Fibroblast of upper back skin (primary cell): ENCODE results near the gene TMPRSS5.
"Not testable (repeated sequence)": the region's sequence is repeated elsewhere in the genome, so short reads cannot be mapped to it uniquely, and the experiment has no call there.

Experiments used
- DNase-seq: peaks from one replicate; pipeline ENCODE4 v3.0.0-alpha.2; 2013

The TMPRSS5 gene

GRCh38 chr11:113705871-113706655 is at the start of gene TMPRSS5:
TMPRSS5 (minus strand) TSS chr11:113706308; CDS start chr11:113706224, 84 bp downstream.
- no peak for DNase-seq

DNA sequence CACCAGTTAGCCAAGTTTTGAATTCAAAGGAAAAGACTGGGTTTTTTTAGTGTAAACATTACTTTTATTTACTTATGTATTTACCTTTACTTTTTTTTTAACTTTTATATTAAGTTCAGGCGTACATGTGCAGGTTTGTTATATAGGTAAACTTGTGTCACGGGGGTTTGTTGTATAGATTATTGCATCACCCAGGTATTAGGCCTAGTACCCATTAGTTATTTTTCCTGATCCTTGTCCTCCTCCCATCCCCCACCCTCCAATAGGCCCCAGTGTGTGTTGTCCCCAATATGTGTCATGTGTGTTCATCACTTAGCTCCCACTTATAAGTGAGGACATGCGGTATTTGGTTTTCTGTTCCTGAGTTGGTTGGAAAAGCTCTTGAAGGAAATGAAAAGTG is 46.8 kb upstream of the TMPRSS5 start:
- no peak for DNase-seq

DNA sequence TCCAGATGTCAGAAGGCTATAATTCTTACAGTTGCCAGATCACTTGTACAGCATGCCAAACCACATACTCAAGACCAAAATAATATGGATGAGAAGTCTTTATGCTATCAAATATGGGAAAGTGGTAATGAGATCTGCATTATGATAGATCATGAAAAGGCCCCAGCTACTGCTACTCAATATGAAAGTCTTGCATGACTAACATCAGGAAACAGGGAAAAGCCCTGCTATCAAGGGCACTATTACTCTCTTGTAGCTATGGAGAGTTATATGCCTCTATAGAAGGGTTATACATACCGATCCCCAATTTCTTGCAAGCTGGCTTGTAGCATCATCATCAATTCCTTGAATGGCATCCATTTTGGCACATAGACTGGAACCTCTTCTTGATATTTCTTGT is 30.2 kb upstream of the TMPRSS5 start:
- DNase-seq, result peak; percentile 14

DNA sequence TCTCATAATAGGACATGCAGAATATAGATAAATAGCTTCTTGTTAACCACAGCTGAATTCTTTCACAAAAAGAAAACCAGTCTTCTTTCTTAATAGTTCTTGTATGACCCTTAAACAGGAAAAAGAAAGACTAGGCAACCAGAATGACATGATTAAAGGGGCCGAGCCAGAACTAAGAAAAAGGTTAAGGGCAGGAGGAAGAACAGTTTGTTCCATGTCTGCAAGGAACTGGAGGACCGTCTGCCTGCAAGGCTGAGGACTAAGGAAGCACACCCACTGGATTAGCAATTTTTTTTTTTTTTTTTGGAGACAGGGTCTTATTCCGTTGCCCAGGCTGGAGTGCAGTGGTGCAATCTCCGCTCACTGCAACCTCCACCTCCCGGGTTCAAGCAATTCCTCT is 26.0 kb upstream of the TMPRSS5 start:
- DNase-seq, result no peak

DNA sequence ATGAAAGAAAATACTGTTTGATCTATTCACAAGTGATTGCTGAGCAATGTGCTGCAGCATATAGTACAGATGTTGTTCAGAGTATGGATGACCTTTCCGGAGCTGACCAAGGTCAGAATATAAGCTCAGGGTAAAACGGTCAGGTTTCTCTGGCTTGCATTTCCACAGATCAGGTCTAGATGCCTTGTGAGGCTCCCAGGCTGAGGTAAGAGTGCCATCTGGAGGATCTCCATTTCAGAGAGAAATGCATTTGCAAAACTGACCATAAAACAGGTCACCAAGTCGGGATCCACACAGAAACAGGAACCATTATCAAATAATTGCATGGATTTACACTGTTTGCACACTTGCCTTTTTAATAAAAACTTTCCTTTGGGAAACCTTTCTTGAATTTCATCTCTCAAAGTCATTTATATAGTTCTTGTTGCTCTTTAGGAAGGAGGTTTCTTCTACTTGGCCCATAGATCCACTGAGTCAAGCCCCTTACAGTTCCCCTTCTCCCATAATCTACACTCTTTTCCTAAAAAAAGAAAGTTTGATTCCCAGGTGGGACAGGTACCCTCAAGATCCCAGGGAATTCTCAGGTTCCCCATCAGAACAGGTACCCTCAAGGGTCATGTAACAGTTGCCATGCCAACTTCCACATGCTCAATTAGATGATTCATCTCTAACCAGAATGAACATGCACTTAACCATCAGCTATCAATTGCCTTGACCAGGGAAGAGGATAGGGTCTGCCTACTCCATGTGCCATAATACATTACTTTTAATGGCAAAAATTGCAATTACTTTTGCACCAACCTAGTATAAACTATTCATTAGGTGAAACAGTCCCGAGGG is 25.0 kb upstream of the TMPRSS5 start:
- DNase-seq, result peak; percentile 59

- DNase-seq, result no peak
Observed at GRCh38 chr11:113729456-113729855, 23.3 kb upstream of the TMPRSS5 start.

DNA sequence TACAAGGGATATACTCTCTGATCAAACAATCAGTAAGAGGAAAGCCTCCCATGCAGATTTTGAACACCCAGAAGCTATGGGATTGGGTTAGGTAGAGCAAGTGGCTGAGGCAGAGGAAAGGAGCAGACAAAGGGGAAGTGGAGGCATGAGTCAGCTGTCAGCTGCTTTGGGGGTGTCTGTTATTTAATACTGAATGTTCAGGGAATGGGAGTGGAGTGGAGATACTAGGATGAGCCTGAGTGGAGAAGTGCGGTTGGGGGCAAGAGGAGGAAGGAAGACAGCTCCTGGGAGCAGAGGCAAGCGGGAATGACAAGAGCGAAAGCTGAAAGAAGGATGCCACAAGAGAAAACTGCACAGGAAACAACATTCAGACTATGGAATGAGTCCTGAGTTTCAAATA is 22.7 kb upstream of the TMPRSS5 start:
- DNase-seq, result no peak

DNA sequence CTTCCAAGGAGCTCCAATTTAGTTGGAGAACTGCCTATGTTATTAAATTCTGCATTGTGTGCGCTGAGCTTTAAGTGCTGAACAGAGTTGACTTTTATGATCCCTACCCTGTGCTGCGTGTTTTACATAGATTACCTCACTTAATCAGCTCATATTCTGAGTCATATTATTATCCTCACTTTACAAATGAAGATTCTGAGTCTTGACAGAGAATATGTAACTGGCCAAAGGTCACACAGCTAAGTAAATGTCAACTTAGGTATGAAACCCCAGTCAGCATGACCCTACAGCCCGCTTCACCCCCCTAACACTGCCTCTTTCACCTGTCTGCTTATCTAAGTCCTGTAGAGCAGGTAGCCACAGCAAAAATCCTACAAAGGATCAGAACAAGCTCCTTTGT is 19.8 kb upstream of the TMPRSS5 start:
- no peak for DNase-seq

DNA sequence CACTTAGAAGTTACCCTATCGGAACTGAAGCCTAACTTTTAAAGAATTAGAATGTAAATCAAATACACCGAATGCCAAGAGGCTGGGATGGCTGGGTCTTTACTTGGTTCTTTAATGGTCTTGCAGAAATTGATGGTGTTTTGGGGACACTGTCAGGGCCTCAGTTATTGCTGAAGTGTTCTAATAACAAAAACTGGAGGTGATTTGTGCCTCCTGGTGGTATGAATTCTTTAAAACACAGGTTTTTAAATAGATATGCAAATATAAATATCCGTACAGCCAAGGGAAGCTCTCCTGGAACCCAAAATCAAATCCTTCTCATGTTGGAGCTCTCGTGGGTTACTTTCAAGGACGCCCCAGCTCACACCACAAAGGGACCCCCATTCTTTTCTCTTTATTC is 19.3 kb upstream of the TMPRSS5 start:
- DNase-seq, result no peak

GRCh38 chr11:113724778-113725177 is 18.7 kb upstream of the TMPRSS5 start:
- DNase-seq, result no peak

DNA sequence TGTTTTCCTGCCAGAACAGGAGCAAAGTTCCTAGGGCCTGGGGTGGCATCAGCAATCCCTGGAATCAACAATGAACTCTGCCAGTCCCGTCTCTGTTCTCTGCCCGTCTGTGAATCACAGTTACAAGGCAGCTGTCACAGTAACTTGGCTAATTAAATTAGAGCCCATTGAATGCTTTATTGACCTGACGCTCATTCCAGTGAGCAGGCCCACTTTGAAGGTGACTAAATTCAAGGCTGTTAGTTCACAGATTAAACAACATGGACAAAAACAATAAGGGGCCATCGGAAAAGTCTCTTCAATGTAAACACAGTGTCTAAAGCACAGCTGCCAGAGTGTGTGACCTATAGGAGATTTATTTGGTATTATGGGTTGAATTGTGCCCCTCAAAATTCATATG is 17.7 kb upstream of the TMPRSS5 start:
- DNase-seq, result no peak

- no peak for DNase-seq
Observed at GRCh38 chr11:113722934-113723333, 16.8 kb upstream of the TMPRSS5 start.

DNA sequence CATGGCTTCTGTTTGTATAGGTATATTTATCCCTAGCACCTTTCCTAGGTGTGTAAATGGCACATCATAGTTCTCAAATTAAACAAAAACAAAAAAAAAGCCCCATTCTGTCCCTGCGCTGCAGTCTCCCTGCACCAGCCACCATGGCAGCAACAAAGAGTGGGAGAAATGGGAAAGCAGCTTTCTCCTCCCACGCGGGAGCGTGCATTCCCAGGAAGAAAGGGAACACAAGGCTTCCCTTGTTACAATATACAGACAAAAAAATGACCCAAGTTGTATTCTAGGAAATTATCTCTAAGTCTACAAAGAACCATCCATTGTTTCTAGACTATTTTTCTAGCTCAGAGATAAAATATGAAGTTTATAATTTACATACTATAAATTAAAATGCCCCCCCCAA is 16.1 kb upstream of the TMPRSS5 start:
- no peak for DNase-seq

- peak; percentile 38 for DNase-seq
Observed at GRCh38 chr11:113721462-113722066, 15.5 kb upstream of the TMPRSS5 start.

GRCh38 chr11:113720478-113720877 is 14.4 kb upstream of the TMPRSS5 start:
- not testable (repeated sequence) for DNase-seq

DNA sequence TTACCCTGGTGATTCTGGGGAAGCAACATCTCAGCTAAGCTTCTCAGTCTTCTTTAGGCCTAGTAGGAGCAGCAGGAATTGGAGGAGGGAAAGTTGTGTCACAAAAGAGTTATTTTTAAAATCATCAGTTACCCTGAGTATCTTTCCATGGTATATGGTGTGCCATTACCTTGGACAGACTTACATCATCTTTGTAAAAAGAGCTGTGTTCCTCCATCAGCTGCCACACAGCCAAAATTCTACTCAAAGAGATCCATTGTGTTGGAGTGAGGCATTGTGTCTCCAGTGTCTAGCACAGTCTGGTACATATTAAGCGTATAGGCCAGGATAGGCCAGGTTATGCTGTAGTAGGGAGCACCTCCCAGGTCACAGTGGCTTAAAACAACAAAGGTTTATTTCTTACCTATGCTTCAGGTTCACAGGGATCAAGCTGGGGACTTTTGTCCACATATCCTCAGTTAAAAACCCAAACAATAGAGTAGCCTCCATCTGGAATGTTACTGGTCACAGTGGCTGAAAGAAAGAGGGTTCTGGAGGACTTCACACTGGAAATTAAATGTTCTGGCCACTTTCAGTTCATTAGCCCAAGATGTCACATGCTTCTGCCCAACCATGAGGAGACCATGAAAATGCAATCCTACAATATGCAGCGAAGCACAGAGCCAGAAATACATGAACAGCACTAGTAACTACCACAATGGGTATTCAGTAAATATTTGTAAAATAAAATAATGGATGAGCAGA is 9.9 kb upstream of the TMPRSS5 start:
- DNase-seq, result no peak

GRCh38 chr11:113715273-113715672 is 9.2 kb upstream of the TMPRSS5 start:
- DNase-seq, result no peak

- DNase-seq, result no peak
Observed at GRCh38 chr11:113710989-113711388, 4.9 kb upstream of the TMPRSS5 start.

- not testable (repeated sequence) for DNase-seq
Observed at GRCh38 chr11:113703551-113703950, 2.6 kb downstream of the TMPRSS5 start.

DNA sequence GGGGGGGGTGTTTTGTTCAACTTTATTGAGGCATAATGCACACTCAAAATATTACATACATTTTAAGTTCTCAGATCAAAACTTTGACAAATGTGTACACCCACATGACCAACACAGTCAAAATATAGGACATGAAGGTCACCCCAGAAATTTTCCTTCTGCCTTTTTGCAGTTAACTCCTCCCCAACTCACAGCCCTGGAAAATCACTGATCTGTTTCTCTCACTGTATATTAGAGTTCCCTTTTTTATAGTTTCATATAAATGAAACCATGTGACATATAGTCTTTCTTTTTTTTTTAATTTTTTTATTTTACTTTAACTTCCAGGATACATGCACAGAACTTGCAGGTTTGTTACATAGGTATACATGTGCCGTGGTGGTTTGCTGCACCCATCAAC is 4.6 kb downstream of the TMPRSS5 start:
- no peak for DNase-seq

GRCh38 chr11:113698515-113698914 is 7.6 kb downstream of the TMPRSS5 start:
- no peak for DNase-seq

DNA sequence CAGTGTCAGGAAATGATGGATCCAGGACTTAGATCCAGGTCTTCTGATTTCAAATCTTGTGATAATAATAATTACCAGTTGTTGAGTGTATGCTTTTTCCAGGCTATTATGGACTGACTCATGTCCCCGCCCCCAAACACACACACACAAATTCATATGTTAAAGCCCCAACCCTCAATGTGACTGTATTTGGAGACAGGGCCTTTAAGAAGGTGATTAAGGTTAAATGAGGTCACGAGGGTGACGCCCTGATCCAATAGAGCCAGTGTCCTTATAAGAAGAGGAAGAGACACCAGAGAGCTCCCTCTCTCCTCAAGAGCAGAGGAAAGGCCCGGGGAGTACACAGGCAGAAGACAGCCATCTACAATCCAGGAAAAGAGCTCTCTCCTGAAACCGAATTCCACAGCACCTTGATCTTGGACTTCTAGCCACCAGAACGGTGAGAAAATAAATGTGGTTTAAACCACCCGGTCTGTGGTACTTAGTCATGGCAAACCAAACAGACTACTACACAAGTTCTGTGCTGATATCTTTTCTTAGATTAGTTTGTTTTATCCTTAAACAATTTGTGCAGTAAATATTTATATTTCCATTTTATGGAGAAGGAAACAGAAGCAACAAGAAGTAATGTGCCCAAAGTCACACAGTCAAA is 8.2 kb downstream of the TMPRSS5 start:
- no peak for DNase-seq
